ENCODE results near the gene DGKB.

DGKB gene

GRCh38 chr7:14760730-14761478 lies 141.6 kb downstream of the DGKB start:
- no peak for DNase-seq (ENCODE audit: low spot score)

GRCh38 chr7:14759785-14760184 lies 142.8 kb downstream of the DGKB start:
- DNase-seq (ENCODE audit: low spot score) = no peak

GRCh38 chr7:14754631-14755030 lies 147.9 kb downstream of the DGKB start:
- peak; percentile 13 for DNase-seq (ENCODE audit: low spot score)

DNA sequence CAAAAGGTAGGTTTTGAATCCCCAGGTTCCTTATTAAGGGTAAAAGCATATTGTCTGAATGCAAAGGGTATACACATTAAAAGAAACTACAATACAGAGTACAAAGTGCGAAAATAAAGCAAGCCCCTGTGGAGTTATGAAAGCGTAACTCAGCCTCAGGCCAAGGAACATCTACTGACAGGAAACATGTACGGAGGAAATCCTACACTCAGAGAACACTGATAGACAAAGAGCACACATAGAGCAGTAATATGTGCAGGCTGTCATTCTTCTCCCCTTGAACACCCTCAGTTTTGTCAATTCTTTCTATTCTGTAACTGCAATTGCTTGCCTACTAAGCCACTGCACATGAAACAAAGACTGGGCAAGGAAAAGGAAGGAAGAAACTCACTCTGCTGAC lies 150.2 kb downstream of the DGKB start:
- DNase-seq (ENCODE audit: low spot score) = no peak

DNA sequence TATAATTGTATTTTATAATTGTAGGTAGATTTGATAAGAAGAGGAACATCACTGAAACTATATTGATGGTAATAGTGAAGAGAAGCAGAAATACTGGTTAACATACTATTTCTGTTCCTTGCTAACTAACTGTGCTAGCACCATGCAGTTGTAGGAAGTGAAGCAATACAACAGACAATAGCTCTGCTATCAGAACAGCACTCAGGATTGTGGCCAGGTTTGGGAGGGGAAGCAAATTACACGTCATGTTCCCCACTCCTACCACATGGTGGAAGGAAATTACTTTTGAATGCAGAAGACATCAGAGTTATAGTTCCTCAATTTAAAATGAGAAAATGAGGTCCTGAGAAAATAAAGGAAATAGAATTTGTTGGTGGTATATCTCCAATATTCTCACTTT lies 151.1 kb downstream of the DGKB start:
- DNase-seq (ENCODE audit: low spot score) = no peak

- peak; percentile 79 for DNase-seq (ENCODE audit: low spot score)
Measured at GRCh38 chr7:14748461-14748860, 154.1 kb downstream of the DGKB start.

DNA sequence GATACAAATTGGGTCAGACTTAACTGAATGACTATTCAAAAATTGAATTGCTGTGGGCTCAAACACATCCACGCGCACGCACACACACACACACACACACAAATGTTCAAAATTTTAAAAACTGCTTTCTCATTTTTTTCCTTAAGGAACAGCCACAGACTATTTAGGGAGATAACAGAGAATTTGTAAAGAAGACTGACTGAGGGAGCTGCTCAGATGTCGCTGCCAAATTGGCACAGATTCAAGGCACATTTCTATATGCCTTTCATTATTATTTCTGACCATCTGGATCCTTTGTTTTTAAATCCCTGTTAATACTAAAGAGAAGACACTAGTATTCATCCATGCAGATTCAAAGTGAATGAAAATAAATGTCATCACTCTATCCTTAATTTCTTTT lies 154.8 kb downstream of the DGKB start:
- DNase-seq (ENCODE audit: low spot score) = no peak

- DNase-seq (ENCODE audit: low spot score) = no peak
Measured at GRCh38 chr7:14745076-14745475, 157.5 kb downstream of the DGKB start.

DNA sequence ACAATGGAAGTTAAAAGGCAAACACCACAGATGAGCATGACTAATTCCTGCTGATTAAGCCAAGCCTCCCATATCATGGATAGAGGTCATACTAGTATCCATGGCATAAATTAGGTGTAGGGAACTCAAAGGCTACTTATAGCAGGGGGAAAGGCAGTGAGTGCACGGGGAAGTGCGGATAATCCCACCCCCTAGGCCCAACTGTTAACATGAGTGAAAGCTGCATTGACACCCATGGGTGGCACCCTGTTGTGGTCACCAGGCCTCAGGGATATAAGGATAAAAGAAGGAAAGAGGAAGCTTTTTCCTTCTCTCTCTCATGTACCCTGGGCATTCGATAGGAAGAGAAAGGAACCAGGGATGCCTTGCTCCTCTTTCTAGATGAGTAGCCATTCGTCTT lies 161.9 kb downstream of the DGKB start:
- DNase-seq (ENCODE audit: low spot score) = no peak

DNA sequence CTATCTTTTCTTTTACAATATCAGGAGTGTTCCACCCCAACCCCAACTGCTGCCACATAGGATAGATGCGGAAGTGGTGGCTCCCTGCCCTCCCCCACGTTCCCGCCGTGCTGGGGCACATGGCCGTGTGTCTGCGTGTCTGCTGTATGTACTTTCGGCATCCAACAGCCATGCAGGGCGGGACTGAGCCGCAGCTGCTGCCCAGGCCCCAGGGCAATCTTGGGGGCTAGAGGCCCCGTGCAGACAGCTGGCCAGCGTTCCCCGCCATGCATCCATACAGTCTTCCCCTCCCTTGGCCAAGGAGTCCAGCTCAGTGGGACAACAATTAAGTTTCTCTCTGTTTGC lies 162.7 kb downstream of the DGKB start:
- DNase-seq (ENCODE audit: low spot score) = no peak

DNA sequence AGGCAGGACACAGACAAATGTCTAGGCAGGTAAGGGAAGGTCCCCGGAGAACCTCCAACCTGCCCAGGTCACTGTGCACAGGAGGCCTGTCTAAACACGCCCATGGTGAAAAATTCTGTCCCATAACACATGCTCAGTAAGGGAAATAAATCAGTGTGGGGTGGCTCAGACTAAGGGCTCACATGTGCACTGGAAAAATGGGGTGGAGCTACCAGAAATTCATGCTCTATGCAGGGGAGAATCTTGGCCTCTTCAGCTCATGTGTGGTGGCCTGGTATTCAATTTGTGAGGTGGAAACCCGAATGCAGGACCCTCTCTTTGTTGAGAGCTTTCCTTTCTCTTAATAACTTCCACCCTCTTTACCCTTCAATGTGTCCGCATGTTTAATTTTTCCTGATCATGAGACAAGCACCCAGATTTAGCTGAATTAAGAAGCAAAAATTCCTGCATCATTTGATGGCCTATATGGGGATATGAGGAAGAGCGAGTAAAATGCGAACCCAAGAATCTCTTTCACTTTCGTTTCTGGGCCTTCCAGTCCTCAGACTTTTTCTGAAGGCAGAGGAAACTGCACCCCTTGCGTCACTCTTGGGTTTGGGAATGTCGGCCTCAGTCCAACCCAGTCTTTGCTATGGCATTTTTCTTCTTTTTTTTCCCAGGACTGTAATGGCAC lies 163.2 kb downstream of the DGKB start:
- no peak for DNase-seq (ENCODE audit: low spot score)

GRCh38 chr7:14738086-14738485 lies 164.5 kb downstream of the DGKB start:
- DNase-seq (ENCODE audit: low spot score) = no peak

DNA sequence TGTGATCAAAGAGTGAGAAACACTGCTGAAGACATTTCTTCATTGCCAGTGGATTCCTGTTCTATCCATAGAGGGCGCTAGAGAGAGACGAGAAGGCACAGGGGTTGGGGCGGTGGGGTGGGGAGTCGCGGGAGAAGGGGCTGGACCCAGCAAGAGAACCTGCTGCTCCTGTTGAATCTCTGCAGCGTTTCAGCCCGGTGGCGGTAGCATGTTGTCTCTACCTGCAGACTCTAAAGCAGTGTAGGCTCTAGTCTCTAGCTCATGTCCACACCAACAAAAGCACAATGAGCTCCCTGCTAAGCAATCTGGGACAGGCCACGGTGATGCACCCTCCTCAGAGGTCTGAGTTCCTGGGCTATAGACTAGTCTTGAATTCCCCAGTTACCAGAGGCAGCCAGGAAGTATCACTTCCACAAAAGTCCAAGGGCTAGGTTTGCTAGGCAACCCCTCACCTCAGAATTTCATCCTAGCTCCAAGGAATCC lies 167.7 kb downstream of the DGKB start:
- no peak for DNase-seq (ENCODE audit: low spot score)

DNA sequence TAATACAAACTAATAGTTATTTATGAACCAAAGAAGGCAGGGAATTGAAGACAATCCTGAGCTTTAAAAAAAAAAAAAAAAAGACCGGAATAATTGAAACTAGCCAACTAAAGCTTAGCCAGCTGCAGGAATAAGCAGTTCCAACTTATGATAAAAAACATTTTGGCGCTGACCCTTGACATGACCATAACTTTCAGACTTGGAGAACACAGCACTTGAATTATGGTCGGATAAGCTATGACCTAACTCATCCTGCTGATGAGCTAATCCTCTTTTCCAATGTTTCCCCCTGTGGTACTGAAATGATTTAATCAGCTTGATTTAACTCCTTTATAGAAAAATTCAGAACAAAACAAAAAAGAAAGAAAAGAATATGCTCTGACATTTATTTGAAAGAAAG lies 181.8 kb downstream of the DGKB start:
- DNase-seq (ENCODE audit: low spot score) = peak; percentile 3

DNA sequence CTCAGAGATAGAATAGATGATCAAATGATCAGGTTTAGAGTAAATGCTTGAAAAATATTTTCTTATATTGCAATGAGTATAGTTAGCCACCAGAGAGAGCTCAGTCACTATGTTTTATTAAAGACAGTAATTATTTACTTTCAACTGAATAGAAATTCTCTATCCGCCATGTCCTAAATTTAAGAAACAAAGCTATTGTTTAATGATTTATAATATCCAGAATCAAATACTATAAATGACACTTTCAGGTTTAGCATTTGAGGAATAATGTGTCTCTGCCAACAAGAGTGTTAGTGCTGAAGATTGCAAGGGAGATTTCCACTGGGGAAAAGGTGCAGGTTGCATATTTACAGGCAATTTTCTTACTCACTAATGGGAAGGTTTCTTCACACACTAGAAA lies 184.7 kb downstream of the DGKB start:
- DNase-seq (ENCODE audit: low spot score) = peak; percentile 31

GRCh38 chr7:14717169-14717568 lies 185.4 kb downstream of the DGKB start:
- no peak for DNase-seq (ENCODE audit: low spot score)

DNA sequence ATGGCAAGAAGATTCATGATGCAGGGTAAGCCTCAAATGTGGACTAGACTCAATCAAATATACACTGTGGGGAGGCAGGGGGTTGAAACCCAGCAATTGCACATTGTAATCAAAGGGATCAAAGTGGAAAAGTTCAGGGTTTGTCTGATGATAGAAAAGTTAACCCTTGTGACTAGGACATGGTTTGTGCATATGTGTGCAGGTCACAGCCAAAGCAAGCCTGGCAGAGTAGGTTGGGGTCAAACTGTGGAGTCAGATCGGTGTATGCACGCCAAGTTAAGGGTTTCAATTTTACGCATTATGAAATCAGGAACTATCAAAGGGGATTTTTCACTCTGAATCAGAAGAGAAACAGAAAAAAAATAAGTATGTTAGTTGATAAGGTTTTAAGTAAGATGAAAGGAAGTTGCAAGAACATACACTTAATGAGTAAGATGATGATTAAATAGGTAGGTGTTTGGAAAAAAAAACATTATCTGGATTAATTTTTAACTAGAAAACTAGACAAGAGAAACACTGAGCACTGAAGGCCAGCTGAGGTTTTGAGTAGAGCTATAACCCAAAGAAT lies 188.3 kb downstream of the DGKB start:
- no peak for DNase-seq (ENCODE audit: low spot score)

- no peak for DNase-seq (ENCODE audit: low spot score)
Measured at GRCh38 chr7:14698239-14698638, 204.3 kb downstream of the DGKB start.

DNA sequence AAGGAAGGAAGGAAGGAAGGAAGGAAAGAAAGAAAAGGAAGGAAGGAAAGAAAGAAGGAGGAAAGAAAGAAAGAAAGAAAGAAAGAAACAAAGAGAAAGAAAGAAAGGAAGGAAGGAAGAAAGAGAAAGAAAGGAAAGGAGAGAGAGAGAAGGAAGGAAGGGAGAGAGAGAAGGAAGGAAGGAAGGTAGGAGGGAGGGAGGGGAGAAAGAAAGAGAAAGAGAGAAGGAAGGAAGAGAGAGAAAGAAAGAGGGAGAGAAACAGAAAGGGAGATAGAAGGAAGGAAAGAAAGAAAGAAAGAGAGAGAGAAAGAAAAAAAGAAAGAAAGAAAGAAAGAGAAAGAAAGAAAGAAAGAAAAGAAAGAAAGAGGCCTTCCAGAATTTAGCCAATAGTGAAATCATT lies 204.9 kb downstream of the DGKB start:
- no peak for DNase-seq (ENCODE audit: low spot score)

DNA sequence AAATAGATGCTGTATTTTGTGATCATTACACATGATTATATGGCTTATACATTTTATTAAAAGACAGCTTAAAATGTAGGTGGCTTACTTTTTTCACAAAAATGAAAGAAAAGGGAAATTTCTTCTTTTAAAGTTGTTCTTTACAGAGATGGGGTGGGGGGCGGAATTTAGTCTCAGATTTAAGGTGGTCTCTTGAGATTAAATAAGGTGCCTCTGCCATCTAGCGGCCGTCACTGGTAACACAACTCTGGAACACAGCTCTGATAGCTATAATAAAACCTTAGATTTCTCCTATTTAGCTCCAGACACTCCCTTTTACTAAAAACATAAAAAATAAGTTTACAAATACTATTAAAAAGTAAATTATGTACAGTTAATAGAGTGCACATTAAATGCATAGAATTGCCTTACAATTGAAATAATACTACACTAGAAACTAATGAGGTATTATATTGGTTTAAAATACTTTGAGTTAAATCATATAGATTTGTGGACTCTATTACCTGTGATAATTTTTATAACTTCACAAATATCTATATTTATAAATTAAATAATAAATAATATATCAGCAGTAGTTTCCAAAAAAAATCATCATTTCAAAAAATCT lies 210.9 kb downstream of the DGKB start:
- DNase-seq (ENCODE audit: low spot score) = peak; percentile 15

DNA sequence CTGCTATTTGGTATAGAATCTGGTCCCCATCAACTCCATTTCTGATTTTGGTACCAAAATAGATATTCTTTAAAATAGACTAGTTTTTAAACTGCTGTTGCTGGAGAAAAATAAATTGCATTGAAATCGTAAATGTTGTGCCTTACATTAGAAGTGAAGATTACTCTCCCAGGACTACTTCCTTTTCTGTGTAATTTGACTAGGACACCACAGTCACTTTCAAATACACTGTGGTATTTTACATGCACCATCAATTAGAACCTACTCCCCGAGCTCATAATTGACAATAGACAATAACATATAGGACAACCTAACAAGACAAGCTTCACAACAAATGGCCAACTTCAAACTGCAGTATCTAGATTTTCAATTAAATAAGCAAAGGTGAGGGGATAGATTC lies 211.5 kb downstream of the DGKB start:
- DNase-seq (ENCODE audit: low spot score) = no peak

GRCh38 chr7:14690486-14690885 lies 212.1 kb downstream of the DGKB start:
- no peak for DNase-seq (ENCODE audit: low spot score)

DNA sequence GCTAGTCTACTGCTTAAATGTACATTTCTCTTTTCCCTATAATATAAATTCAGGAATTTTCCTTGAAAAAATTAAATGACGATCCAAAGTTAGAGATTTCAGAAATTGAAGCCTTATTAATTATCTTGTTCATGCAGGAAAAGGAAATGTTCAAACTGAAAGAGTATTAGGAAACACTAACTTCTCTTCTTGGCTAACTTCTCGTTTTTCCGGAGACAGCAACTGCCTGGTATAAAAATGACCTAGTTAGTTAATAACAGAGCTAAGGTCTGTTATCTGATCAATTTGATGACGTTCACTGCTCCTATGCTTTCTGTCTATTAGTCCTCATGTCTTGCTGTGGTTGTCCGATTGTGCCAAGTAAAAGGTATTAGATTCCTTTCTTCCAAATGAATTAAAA lies 212.5 kb downstream of the DGKB start:
- DNase-seq (ENCODE audit: low spot score) = no peak
